Gastrocnemius medialis (tissue), 4 donors: ENCODE data around the gene INTS11.

Experiments used
- POLR2A ChIP-seq, 2 donors: fragments of 450-650 bp; IDR thresholded peaks; one replicate each; pipeline ENCODE4 v1.6.1; 2017; ENCODE audit warnings: antibody characterized with exemption in 2 of 2, mild to moderate bottlenecking in 2 of 2, moderate library complexity in 2 of 2
- TF ChIP-seq, protein P1 (sequence below), 5 experiments: fragments of 450-650 bp in 3 of 5; fragments of 200-600 bp in 2 of 5; sonication (generic) in 2 of 5; IDR thresholded peaks in 4 of 5; conservative IDR thresholded peaks in 1 of 5; 1 replicate in 4 of 5; 2 replicates in 1 of 5; pipeline ENCODE4 v1.5.1; 2016 to 2019; ENCODE audit warnings: antibody characterized with exemption in 5 of 5, mild to moderate bottlenecking in 3 of 5, moderate library complexity in 3 of 5

DNA sequence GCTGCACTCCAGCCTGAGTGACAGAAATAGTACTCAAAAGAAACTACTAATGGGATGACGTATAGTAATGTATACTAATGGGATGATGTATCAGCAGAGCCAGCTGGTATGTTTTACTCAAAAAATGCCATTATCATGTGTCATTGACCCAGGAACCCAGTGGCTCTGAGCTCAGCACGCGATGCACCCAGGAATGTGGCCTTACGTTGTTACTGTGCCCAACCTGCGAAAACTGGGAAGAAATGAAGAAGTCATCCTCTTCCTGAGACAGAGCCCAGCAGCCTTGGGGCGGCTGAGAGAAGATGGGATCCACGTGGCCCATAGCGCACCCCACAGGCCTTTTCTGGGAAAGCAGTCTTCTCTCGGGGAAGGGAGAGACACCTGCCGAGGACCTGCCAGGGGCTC is 59.6 kb downstream of the INTS11 start:
- TF ChIP-seq, protein P1, sequence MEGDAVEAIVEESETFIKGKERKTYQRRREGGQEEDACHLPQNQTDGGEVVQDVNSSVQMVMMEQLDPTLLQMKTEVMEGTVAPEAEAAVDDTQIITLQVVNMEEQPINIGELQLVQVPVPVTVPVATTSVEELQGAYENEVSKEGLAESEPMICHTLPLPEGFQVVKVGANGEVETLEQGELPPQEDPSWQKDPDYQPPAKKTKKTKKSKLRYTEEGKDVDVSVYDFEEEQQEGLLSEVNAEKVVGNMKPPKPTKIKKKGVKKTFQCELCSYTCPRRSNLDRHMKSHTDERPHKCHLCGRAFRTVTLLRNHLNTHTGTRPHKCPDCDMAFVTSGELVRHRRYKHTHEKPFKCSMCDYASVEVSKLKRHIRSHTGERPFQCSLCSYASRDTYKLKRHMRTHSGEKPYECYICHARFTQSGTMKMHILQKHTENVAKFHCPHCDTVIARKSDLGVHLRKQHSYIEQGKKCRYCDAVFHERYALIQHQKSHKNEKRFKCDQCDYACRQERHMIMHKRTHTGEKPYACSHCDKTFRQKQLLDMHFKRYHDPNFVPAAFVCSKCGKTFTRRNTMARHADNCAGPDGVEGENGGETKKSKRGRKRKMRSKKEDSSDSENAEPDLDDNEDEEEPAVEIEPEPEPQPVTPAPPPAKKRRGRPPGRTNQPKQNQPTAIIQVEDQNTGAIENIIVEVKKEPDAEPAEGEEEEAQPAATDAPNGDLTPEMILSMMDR (IDR thresholded peaks at IDR 0.05 in 4 of 5, conservative IDR thresholded peaks at IDR 0.05 in 1 of 5): no peak
- no peak for TF ChIP-seq POLR2A (IDR thresholded peaks at IDR 0.05)
